Pancreas (tissue), 10 donors: ENCODE measurements around the gene EPGN. TPM values are rescaled to one million over a fixed set of nuclear protein-coding genes. Genes with fewer than 3 reads are reported as not detected.

Source experiments
- ATAC-seq, 4 donors: fragments of 200-7000 bp; cut with Tn5 transposase; one replicate each; pipeline versions ENCODE4 v1.8.0 to v1.9.1; 2020; ENCODE audit warnings: mild to moderate bottlenecking in 4 of 4, moderate library complexity in 4 of 4
- DNase-seq, 6 donors: peaks; one replicate each; pipeline ENCODE4 v3.0.0-alpha.2; 2020
- FAIRE-seq: peaks from 2 replicates; lab custom pipeline; 2012; peaks lifted over from hg19 to GRCh38; lab: Jason Lieb, UNC
- H3K27ac ChIP-seq, 4 donors: fragments of 200-600 bp; sonication (generic); 1 replicate in 3 of 4; 2 replicates in 1 of 4; pipeline versions ENCODE4 v1.5.0 to v1.8.0; 2020
- H3K27me3 ChIP-seq, 4 donors: fragments of 200-600 bp; one replicate each; pipeline ENCODE4 v1.8.0; 2021
- H3K36me3 ChIP-seq, 3 donors: fragments of 200-600 bp; sonication (generic) in 1 of 3; one replicate each; pipeline versions ENCODE4 v1.5.0 to v1.8.0; 2020 to 2021
- H3K4me1 ChIP-seq, 3 donors: fragments of 200-600 bp; one replicate each; pipeline ENCODE4 v1.8.0; 2021
- H3K4me3 ChIP-seq, 4 donors: fragments of 200-600 bp; sonication (generic) in 2 of 4; one replicate each; pipeline versions ENCODE4 v1.5.0 to v1.8.0; 2020 to 2021
- H3K9me3 ChIP-seq, 4 donors: fragments of 200-600 bp; one replicate each; pipeline ENCODE4 v1.8.0; 2021
- CTCF ChIP-seq, 4 donors: fragments of 200-600 bp; sonication (generic) in 3 of 4; IDR thresholded peaks; one replicate each; pipeline versions ENCODE4 v1.5.0 to v1.8.0; 2021; ENCODE audit warnings: antibody characterized with exemption in 4 of 4
- WGBS, 2 donors: extraction: QIAGEN DNeasy Blood & Tissue Kit; methylation state at CpG; one replicate each; pipeline ENCODE4 v1.1.7; 2013; 5-methylcytosine and 5-hydroxymethylcytosine counted together
- intact Hi-C, 3 donors: fragments of 100-400 bp; cut with DNase I; formaldehyde crosslinking; loops; one replicate each; pipeline versions ENCODE4 v1.11.1 to v1.14.2; 2022
- polyA plus RNA-seq, 2 donors: library from polyadenylated mRNA; stranded (reverse); fragments of 200-250 nt; gene quantifications; one replicate each; pipeline ENCODE4 v1.2.3, GENCODE V29; 2013
- total RNA-seq, 6 donors: library from RNA; stranded (reverse); fragmentation: NEBNext Ultra II Directional in 4 of 6; extraction: Animal tissue kit (Norgen Biotek cat#: 25700) in 4 of 6; gene quantifications; one replicate each; pipeline versions ENCODE4 v1.2.1 to v1.2.4, GENCODE V29; 2021 to 2023
- donor health status: healthy with polysubstance abuse.
- donor health status: DM: no; HTN: no; CAD: no; lungs with moderate emphysema.
- donor health status: DM: no; HTN: no; CAD: no.
- donor health status: control.
- donor health status: control.
- donor health status: Bipolar disorder and iron deficiency.
- donor health status: DM: yes; HTN: yes; CAD: no.
- donor health status: DM: no; HTN: no; CAD: no.
- donor health status: DM: no; HTN: no; CAD: no.
- donor health status: DM: yes; HTN: yes; CAD: no.

Gene EPGN
- total and polyA plus RNA-seq, 8 donors, result 0.24 TPM; not detected in 7

GRCh38 chr4:74353858-74354257 lies 45.6 kb downstream of the EPGN start:
- Histone ChIP-seq H3K27ac (no peak overlapping the region), H3K9me3 (no peaks in the 10 kb centered on the region), H3K4me3 (no peak overlapping the region), H3K4me1 (no peaks in the 10 kb centered on the region), H3K27me3 (no peaks in the 10 kb centered on the region), H3K36me3 (no peaks in the 10 kb centered on the region)
- ATAC-seq (no peak), DNase-seq (no peak), FAIRE-seq (no peak)
- TF ChIP-seq CTCF (IDR thresholded peaks at IDR 0.05), result no peak
- WGBS, 2 donors, result 52 to 53% methylated on average over 4 of the region's 4 CpGs
- intact Hi-C loops, result no loop called here

- ATAC-seq, result no peak
- Histone ChIP-seq H3K4me1 (no peaks in the 10 kb centered on the region), H3K27me3 (peaks cover 0 to 4% (median 0%) of the 10 kb centered on the region in 4 donors), H3K9me3 (no peaks in the 10 kb centered on the region), H3K4me3 (no peak overlapping the region), H3K27ac (no peak overlapping the region), H3K36me3 (no peaks in the 10 kb centered on the region)
- TF ChIP-seq CTCF (IDR thresholded peaks at IDR 0.05), result no peak
- no peak for DNase-seq
- 54 to 67% methylated on average over 1 of the region's 1 CpG for WGBS, 2 donors
- intact Hi-C loops, result no loop called here
- FAIRE-seq, result no peak
Observed at GRCh38 chr4:74357965-74358364, 49.7 kb downstream of the EPGN start.

- ATAC-seq, result no peak
- Histone ChIP-seq H3K27ac (no peak overlapping the region), H3K4me1 (peaks cover 0 to 14% (median 4%) of the 10 kb centered on the region in 3 donors), H3K4me3 (no peak overlapping the region), H3K36me3 (no peaks in the 10 kb centered on the region), H3K27me3 (peaks cover 0 to 8% (median 0%) of the 10 kb centered on the region in 4 donors), H3K9me3 (no peaks in the 10 kb centered on the region)
- no peak for FAIRE-seq
- intact Hi-C loops, result no loop called here
- 64 to 82% methylated on average over 4 of the region's 4 CpGs for WGBS, 2 donors
- DNase-seq, result no peak
- TF ChIP-seq CTCF (IDR thresholded peaks at IDR 0.05), result no peak
Observed at GRCh38 chr4:74361671-74362070, 53.4 kb downstream of the EPGN start.

DNA sequence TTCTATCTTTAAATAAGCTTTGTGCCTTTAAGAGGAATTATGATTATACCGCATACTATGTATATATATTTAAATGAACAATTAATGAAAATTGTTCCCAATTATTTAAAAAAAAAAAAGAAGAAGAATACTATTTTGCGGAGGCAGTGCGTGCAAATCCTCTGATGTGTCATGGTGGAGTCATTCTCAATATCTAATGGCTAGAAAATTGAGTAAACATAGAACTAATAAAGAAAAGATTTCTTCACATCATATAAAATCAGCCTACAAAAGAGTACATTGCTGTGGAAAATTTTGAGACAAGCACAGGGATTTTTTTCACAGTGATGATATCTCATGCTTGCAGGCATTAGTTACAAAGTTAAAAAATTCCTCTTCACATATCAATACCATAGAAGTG lies 54.1 kb downstream of the EPGN start:
- peaks cover 0 to 14% (median 4%) of the 10 kb centered on the region in 3 donors for H3K4me1 ChIP-seq
- H3K36me3 ChIP-seq, result no peaks in the 10 kb centered on the region
- no peak for FAIRE-seq
- H3K27ac ChIP-seq, result no peak overlapping the region
- no peak for DNase-seq
- no peak for ATAC-seq
- 88 to 93% methylated on average over 3 of the region's 3 CpGs for WGBS, 2 donors
- H3K9me3 ChIP-seq, result no peaks in the 10 kb centered on the region
- no peak overlapping the region for H3K4me3 ChIP-seq
- intact Hi-C loops, result no loop called here
- TF ChIP-seq CTCF (IDR thresholded peaks at IDR 0.05), result no peak
- peaks cover 0 to 14% (median 0%) of the 10 kb centered on the region in 4 donors for H3K27me3 ChIP-seq

DNA sequence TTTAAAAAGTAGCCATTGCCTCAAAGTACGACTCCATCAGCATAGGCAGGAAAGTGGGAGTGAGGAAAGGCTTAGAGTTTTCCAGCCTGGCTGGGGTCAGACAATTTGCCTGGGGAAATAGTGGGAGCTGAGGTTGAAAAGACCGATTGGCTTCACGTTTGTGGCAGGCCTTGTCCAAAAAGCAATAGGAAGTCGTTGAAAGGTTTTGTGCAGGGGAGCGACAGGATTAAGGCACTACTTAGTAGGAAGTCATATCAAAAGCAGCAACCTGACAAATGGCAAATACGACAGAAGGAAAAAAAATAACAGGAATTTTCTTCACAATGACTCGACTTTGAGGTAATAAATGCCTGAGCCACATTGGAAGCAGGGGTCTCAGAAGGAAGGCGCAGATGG lies 56.0 kb downstream of the EPGN start:
- 63 to 68% methylated on average over 8 of the region's 8 CpGs for WGBS, 2 donors
- DNase-seq (no peak), ATAC-seq (no peak), FAIRE-seq (no peak)
- intact Hi-C loops, result no loop called here
- Histone ChIP-seq H3K27me3 (peaks cover 0 to 17% (median 0%) of the 10 kb centered on the region in 4 donors), H3K27ac (no peak overlapping the region), H3K4me3 (no peak overlapping the region), H3K9me3 (no peaks in the 10 kb centered on the region), H3K4me1 (peaks cover 0 to 14% (median 4%) of the 10 kb centered on the region in 3 donors), H3K36me3 (no peaks in the 10 kb centered on the region)
- no peak for TF ChIP-seq CTCF (IDR thresholded peaks at IDR 0.05)
